Activated CD8-positive, alpha-beta memory T cell treated with anti-CD3 and anti-CD28 coated beads, Interleukin-2, amount 10 ng/mL, durations not matched to agents 7 days and 5 days (primary cell): ENCODE data around the gene NTRK3. TPM values are rescaled to one million over a fixed set of nuclear protein-coding genes. Genes with fewer than 3 reads are reported as not detected.

Experiments used
- ATAC-seq: fragments of 150-1000 bp; cut with Tn5 transposase; one replicate; pipeline ENCODE4 v1.10.0; 2021; ENCODE audit warnings: moderate library complexity
- CTCF ChIA-PET: fragments of 350-600 bp; sonication (Branson Sonifier 250); formaldehyde crosslinking; loops from one replicate; lab custom pipeline; 2021; ENCODE audit warnings: antibody characterized with exemption; lab: Charles Lee
- DNase-seq: peaks from one replicate; pipeline ENCODE4 v3.0.0-alpha.2; 2020
- H3K27ac Mint-ChIP-seq: one replicate; pipeline ENCODE4 v1.8.0; 2021; ENCODE audit warnings: mild to moderate bottlenecking, mixed read lengths
- H3K27me3 Mint-ChIP-seq: one replicate; pipeline ENCODE4 v1.8.0; 2021; ENCODE audit warnings: mixed read lengths
- H3K36me3 Mint-ChIP-seq: one replicate; pipeline ENCODE4 v1.8.0; 2021; ENCODE audit warnings: mild to moderate bottlenecking, mixed read lengths
- H3K4me1 Mint-ChIP-seq: one replicate; pipeline ENCODE4 v1.8.0; 2021; ENCODE audit warnings: mixed read lengths
- H3K4me3 Mint-ChIP-seq: one replicate; pipeline ENCODE4 v1.8.0; 2021; ENCODE audit warnings: mild to moderate bottlenecking, moderate library complexity, mixed read lengths
- H3K9me3 Mint-ChIP-seq: one replicate; pipeline ENCODE4 v1.8.0; 2022; ENCODE audit warnings: low read depth, mixed read lengths
- total RNA-seq, 2 experiments: library from RNA; stranded (reverse); gene quantifications; one replicate each; pipeline ENCODE4 v1.2.3, GENCODE V29; 2021

The NTRK3 gene
- total RNA-seq, 2 experiments from 2014 or later = not detected

DNA sequence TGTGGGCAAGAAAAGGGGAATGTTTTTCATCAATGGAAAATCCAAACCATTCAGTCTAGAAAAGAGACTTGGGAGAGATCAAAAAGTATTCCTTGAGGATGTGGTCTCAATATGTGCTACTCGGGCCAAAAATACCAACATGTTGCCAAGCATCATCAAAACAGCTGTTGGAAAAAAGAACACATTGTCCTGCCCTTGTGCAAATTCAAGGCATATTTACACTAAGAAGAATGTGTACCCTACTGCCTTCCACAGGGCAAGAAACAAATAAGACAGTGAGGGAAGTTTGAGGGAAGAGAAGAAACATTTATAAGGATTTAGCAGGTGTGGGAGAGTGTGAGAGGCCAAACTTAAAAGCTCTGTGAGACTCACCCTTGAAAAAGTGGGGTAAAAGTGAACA, 252.1 kb downstream of the NTRK3 start:
- CTCF ChIA-PET = interaction anchor here (1.8 kb wide), 1 partner anchor 19 kb away, joined by 3 read pairs; no protein-coding TSS in a partner anchor
- Mint-ChIP-seq H3K27ac (no peak overlapping the region), H3K4me1 (no peaks in the 10 kb centered on the region), H3K9me3 (no peaks in the 10 kb centered on the region), H3K27me3 (no peaks in the 10 kb centered on the region), H3K36me3 (no peaks in the 10 kb centered on the region), H3K4me3 (no peak overlapping the region)
- DNase-seq (no peak), ATAC-seq (no peak)

DNA sequence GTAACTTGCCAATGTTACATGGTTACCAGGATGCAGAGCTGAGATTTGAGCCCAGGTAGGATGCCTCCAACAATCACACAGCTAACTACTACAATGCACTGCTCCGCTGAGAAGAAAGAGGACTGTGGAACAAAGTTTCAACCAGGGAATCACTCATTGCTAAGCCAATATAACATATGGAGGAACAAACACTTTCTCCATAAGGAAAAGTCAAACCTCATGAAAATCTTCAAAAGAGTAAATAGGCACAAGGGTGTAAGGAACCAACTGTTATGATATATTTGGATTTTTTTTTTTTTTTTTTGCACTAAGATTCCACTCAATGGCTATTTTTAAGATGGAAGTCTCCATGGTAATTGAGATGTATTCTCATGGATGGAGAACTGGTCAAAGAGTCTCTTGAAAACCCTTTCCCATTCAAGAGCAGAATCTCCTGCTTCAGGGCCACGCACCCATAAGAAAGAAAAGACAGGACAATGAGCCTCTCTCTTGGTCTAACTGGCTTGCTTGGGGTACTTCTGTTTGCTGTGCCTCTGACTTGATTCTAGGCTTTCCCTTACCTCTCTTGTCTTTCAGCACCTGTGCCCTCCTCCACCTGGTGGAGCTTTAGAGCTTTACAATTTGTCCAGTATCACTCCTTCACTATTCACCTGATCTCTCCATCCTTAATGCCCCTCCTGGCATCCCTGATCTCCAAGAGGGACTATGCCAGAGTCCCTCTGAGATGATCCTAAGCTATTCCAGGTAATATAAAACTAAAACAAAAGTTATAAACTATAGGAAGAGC, 252.8 kb downstream of the NTRK3 start:
- Mint-ChIP-seq H3K4me3 (no peak overlapping the region), H3K36me3 (no peaks in the 10 kb centered on the region), H3K27me3 (no peaks in the 10 kb centered on the region), H3K9me3 (no peaks in the 10 kb centered on the region), H3K27ac (no peak overlapping the region), H3K4me1 (no peaks in the 10 kb centered on the region)
- CTCF ChIA-PET = interaction anchor here (1.4 to 1.8 kb wide), 2 partner anchors 13 to 19 kb away, joined by 3 read pairs; no protein-coding TSS in a partner anchor
- DNase-seq (no peak), ATAC-seq (no peak)

DNA sequence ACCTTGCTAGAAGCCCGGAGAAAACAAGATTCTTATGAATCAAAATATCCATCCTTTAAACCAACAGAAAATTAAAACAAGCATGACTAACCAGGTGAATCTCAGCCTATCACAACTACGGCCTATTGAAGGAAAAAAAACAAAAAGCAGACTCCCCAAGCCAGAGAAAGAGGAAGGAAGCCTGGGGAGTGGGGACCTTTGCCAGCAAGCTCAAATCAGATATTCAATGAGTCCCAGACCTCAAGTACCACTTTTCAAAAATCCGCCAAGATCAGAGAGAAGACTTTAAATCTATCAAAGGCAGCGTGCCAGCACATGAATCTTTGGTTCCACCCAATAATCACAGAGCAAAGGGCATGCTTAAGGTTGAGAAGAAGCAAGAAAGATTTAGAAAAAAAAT, 253.8 kb downstream of the NTRK3 start:
- Mint-ChIP-seq H3K9me3 (no peaks in the 10 kb centered on the region), H3K36me3 (no peaks in the 10 kb centered on the region), H3K27ac (no peak overlapping the region), H3K27me3 (no peaks in the 10 kb centered on the region), H3K4me1 (no peaks in the 10 kb centered on the region), H3K4me3 (no peak overlapping the region)
- DNase-seq = no peak
- CTCF ChIA-PET = interaction anchor here (1.4 to 1.8 kb wide), 2 partner anchors 14 to 20 kb away, joined by 3 read pairs; no protein-coding TSS in a partner anchor
- ATAC-seq = no peak

DNA sequence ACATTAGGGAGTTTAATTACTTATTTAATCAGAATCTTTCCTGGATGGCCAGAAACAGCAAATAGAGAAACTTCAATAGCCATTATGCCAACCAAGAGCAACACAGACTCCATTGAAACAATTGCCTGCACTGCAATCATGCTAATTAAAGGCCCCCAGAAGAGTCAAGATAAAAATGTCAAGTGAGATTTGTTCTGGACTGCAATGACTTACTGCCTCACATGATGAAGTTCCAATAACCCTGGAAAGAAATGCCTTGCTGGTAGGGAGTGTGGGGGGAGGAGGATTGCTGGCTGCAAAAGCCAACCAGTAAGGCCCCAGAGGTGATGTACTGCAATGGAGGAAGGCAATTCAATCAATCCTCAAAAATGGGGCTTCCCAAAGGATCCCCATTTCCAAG, 257.9 kb downstream of the NTRK3 start:
- Mint-ChIP-seq H3K9me3 (no peaks in the 10 kb centered on the region), H3K27ac (no peak overlapping the region), H3K36me3 (no peaks in the 10 kb centered on the region), H3K4me3 (no peak overlapping the region), H3K27me3 (no peaks in the 10 kb centered on the region), H3K4me1 (no peaks in the 10 kb centered on the region)
- DNase-seq (no peak), ATAC-seq (no peak)
- CTCF ChIA-PET = no interaction called here

DNA sequence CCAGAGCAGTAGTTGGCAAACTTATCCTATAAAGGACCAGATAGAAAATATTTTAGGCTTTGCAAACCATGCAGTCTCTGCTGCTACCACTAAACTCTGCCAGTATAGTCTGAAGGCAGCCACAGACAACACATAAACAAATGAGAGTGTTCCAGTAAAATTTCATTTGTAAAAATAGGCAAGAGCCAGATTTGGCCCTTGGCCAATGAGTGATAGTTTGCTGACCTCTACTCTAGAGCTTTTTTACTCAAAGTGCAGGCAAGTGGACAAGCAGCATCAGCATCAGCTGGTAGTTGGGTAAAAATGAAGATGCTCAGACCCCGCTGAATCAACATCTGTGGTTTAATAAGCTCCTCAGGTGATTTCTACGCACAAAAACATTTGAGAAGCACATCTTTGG, 269.8 kb downstream of the NTRK3 start:
- Mint-ChIP-seq H3K9me3 (no peaks in the 10 kb centered on the region), H3K27me3 (no peaks in the 10 kb centered on the region), H3K27ac (no peak overlapping the region), H3K4me1 (no peaks in the 10 kb centered on the region), H3K4me3 (no peak overlapping the region), H3K36me3 (no peaks in the 10 kb centered on the region)
- ATAC-seq = no peak
- CTCF ChIA-PET = no interaction called here
- no peak for DNase-seq

DNA sequence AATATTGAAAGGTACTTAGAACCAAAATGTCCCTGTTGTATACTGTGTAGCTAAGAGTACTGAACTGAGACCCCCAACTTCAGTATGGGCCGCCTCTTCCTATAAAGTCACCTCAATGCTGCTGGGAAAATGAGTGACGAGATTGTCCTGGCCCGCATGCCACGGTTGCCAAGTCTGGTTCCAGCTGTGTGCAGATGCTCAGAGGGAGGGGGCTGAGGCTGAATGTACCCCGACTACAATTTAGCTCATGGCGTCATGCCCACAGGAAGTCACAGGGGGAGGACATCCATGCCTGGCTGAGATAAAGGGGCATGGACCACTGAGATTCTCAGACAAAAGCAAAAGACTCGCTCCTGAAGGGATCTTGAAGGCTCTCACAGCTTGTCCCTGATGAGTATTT, 271.1 kb downstream of the NTRK3 start:
- no peaks in the 10 kb centered on the region for H3K4me1 Mint-ChIP-seq
- ATAC-seq (no peak), DNase-seq (no peak)
- H3K36me3 Mint-ChIP-seq = no peaks in the 10 kb centered on the region
- CTCF ChIA-PET = no interaction called here
- H3K4me3 Mint-ChIP-seq = no peak overlapping the region
- no peak overlapping the region for H3K27ac Mint-ChIP-seq
- H3K27me3 Mint-ChIP-seq = no peaks in the 10 kb centered on the region
- no peaks in the 10 kb centered on the region for H3K9me3 Mint-ChIP-seq

DNA sequence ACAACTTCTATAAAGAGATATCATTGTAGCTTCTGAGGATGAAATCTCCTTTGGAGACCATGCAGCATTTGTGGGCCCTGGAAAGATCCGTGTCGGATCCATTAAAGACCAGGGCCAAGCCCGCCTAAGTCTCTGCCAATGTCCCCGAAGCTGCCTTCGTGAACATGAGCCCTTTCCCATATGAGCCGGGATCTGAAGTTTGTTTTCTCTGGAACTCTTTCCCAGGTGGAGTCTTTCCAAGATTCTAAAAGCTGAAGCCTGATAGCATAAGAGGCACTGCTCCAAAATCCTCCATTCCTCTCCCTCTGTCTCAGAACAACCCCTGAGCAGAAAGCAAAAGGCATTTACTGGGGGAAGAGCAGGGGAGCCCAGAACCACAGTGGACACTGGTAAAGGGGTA, 274.6 kb downstream of the NTRK3 start:
- ATAC-seq (no peak), DNase-seq (no peak)
- Mint-ChIP-seq H3K9me3 (no peaks in the 10 kb centered on the region), H3K27ac (no peak overlapping the region), H3K4me3 (no peak overlapping the region), H3K36me3 (no peaks in the 10 kb centered on the region), H3K27me3 (no peaks in the 10 kb centered on the region), H3K4me1 (no peaks in the 10 kb centered on the region)
- CTCF ChIA-PET = interaction anchor here (1.4 kb wide), 1 partner anchor 8 kb away, joined by 3 read pairs; no protein-coding TSS in a partner anchor

DNA sequence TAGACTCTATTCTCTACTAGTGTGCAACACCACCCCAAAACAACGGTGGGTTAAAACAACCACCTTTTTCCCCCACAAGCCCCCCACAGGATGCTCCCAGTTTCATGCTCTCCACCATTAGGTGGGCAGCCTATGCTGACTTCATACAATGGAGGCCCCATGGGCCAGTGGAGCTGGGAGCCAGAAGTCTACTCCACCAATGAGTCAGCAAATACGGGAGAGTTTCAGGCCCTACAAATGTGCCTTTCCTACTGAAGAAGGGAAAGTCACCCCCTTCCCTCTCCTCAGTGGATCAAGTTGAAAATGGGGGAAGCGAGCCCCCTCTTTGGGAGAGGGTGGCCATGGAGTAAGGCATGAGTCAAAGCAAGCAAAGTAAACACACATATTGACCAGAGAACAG, 278.6 kb downstream of the NTRK3 start:
- H3K27ac Mint-ChIP-seq = no peak overlapping the region

DNA sequence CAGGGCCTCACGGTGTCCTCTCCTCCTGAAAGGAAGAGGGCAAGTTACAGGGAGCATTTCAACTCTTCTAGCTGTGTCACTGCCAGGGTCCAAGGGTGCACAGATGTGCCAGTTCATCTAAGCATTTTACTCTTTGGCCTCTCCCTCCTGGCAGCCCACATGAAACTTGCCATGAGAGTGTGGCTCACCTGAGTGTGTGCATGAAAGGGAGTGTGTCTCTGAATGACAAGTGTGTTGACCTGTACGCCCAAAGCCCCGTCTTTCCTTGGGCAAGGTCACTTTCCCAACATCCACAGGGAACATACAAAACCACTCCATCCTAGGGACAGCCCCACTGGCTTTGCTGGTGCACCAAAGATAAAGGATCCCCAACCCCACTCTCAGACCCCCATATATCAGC, 280.0 kb downstream of the NTRK3 start:
- CTCF ChIA-PET = no interaction called here
- Mint-ChIP-seq H3K27ac (no peak overlapping the region), H3K36me3 (no peaks in the 10 kb centered on the region), H3K4me1 (no peaks in the 10 kb centered on the region), H3K4me3 (no peak overlapping the region), H3K9me3 (no peaks in the 10 kb centered on the region), H3K27me3 (no peaks in the 10 kb centered on the region)
- ATAC-seq (no peak), DNase-seq (no peak)

More for the DNA sequence above, 278.6 kb downstream of the NTRK3 start:
- H3K4me1 Mint-ChIP-seq = no peaks in the 10 kb centered on the region
- DNase-seq = no peak
- no peaks in the 10 kb centered on the region for H3K27me3 Mint-ChIP-seq
- ATAC-seq = no peak
- no peaks in the 10 kb centered on the region for H3K9me3 Mint-ChIP-seq
- no peaks in the 10 kb centered on the region for H3K36me3 Mint-ChIP-seq
- H3K4me3 Mint-ChIP-seq = no peak overlapping the region
- CTCF ChIA-PET = no interaction called here

DNA sequence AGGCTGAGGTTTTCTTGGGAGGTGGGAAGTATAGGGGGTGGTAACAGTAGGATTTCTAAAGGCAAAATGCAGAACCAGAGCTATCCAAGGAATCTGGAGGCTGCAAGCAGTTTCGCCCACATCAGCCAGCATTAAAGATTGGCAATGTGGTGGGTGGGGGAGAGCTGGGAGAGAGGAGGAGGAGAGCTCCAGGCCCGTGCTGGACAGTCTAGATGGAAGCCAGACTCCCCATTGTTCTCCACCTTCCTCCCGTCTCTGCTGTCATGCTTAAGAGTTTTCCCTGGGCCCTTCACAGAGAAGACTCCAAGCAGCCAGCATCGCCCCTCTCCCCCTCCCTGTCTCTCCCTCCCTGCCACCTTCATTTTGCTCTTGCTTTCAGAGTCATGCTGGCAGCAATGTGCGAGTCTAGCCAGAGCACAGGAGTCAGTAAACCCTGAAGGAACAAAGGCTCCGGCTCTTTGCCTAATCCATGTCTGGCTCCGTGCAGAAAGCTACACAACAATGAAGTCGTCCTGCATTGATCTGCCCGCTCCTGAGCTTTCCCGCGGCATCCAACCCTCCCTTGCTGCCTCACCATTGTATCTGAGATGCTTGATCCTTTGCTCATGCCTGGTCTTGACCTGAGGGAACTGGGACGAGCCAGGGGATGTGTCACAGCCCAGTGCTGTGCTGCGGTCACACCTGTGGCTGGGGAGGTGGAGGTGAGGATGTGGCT, 282.9 kb downstream of the NTRK3 start:
- H3K27me3 Mint-ChIP-seq = no peaks in the 10 kb centered on the region
- CTCF ChIA-PET = interaction anchor here (0.8 kb wide), 1 partner anchor 8 kb away, joined by 3 read pairs; no protein-coding TSS in a partner anchor
- H3K4me1 Mint-ChIP-seq = no peaks in the 10 kb centered on the region
- no peaks in the 10 kb centered on the region for H3K9me3 Mint-ChIP-seq
- ATAC-seq = no peak
- H3K4me3 Mint-ChIP-seq = no peak overlapping the region
- no peak for DNase-seq
- H3K36me3 Mint-ChIP-seq = no peaks in the 10 kb centered on the region
- H3K27ac Mint-ChIP-seq = no peak overlapping the region

DNA sequence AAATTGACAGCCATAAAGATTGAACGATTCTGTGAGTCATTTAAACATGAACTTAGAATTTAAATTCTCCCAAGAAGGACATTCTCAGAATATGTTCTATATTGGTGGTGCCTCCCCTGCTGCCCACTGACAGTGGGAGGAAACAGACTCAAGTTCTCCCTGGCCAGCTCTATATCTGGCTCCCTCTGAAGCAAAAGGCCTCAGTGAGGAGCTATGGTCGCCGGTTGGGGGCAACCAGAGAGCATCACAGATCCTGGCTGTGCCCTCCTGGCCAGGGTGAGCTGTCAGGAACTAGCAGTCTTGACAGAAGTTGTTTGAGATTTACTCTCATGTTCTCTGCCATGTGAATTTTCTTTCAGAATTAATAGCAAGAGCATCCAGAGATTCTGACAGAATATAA, 285.5 kb downstream of the NTRK3 start:
- Mint-ChIP-seq H3K9me3 (no peaks in the 10 kb centered on the region), H3K36me3 (no peaks in the 10 kb centered on the region), H3K27ac (no peak overlapping the region), H3K4me1 (no peaks in the 10 kb centered on the region), H3K4me3 (no peak overlapping the region), H3K27me3 (no peaks in the 10 kb centered on the region)
- CTCF ChIA-PET = no interaction called here
- no peak for ATAC-seq
- no peak for DNase-seq

DNA sequence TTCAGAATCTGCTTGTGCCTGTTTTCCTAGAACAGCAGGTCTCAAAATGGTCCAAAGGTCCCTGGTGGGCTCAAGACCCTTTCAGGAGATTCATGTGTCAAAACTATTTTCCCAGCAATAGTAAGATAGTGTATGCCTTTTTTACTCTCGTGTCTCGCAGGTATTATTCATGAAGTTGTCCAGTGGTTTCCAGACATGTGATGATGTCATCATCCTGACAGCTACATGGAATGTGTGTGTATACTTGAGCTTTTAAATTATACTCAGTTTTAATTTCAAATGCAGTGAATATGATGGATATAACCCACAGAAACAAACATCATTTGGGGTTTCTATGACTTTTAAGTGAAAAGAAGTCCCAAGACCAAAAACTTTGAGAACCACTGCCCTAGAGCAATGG, 288.6 kb downstream of the NTRK3 start:
- Mint-ChIP-seq H3K9me3 (no peaks in the 10 kb centered on the region), H3K27me3 (no peaks in the 10 kb centered on the region), H3K4me3 (no peak overlapping the region), H3K36me3 (no peaks in the 10 kb centered on the region), H3K27ac (no peak overlapping the region), H3K4me1 (no peaks in the 10 kb centered on the region)
- no peak for DNase-seq
- ATAC-seq = no peak
- CTCF ChIA-PET = no interaction called here

DNA sequence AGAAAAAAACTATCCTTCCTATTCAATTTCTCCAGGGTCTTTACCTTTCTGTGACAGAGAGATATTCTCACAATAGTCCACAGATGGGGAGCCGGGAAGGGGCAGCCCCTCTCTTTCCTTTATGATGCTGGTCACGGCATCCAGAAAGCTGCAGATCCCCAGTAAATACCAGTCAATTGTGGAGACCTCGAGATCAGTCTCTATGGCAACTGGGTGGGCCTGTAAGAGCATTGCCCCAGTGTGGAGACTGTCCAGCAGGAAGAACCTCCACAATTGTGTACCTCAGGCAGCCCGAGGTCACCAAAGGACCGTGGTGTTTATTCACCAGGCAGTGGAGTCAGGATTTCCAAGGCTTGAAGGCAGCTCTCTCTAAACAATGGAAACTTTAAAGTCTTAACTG, 291.2 kb downstream of the NTRK3 start:
- Mint-ChIP-seq H3K4me3 (no peak overlapping the region), H3K9me3 (peaks cover 3% of the 10 kb centered on the region), H3K36me3 (no peaks in the 10 kb centered on the region), H3K27me3 (no peaks in the 10 kb centered on the region), H3K27ac (no peak overlapping the region), H3K4me1 (no peaks in the 10 kb centered on the region)
- DNase-seq (no peak), ATAC-seq (no peak)
- CTCF ChIA-PET = no interaction called here

DNA sequence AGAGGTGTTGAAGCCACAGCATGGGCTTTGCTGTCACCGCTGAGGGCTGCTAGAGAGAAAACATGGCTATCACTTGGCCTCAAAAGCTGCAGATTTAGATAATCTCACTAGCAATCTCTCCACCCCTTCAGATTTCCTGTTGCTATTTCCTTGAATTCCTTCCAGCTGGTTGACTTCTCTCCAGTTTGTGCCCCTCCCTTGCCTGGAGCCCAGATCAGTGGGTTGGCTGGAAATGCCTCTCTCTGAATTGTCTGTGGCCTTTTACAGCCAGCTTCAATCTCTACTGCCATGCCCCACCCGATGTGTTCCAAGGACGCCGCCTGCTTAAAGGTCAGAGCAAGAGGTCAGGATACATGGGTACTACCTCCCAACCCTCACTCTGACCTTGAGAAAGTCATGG, 294.1 kb downstream of the NTRK3 start:
- no peaks in the 10 kb centered on the region for H3K27me3 Mint-ChIP-seq
- CTCF ChIA-PET = interaction anchor here (0.5 kb wide), 1 partner anchor 73 kb away, joined by 3 read pairs; no protein-coding TSS in a partner anchor

More for the DNA sequence above, 294.1 kb downstream of the NTRK3 start:
- no peak overlapping the region for H3K4me3 Mint-ChIP-seq
- no peaks in the 10 kb centered on the region for H3K36me3 Mint-ChIP-seq
- H3K27ac Mint-ChIP-seq = no peak overlapping the region
- H3K4me1 Mint-ChIP-seq = no peaks in the 10 kb centered on the region
- peaks cover 3% of the 10 kb centered on the region for H3K9me3 Mint-ChIP-seq
- ATAC-seq = no peak
- no peak for DNase-seq
